Mesothelial cell of epicardium (in vitro differentiated cells): Measurements from ENCODE around the gene UBE2Q1. TPM values are rescaled to one million over a fixed set of nuclear protein-coding genes. Genes with fewer than 3 reads are reported as not detected.

Experiments used
- DNase-seq, 2 experiments: peaks; one replicate each; pipeline ENCODE4 v3.0.0; 2021; ENCODE audit warnings: low spot score in 2 of 2; ENCODE audit not compliant: unreplicated experiment in 2 of 2
- H3K27ac Mint-ChIP-seq: 2 replicates; pipeline ENCODE4 v1.8.0; 2021; ENCODE audit warnings: mixed read lengths
- H3K27me3 Mint-ChIP-seq: 2 replicates; pipeline ENCODE4 v1.8.0; 2021; ENCODE audit warnings: low read depth, mixed read lengths
- H3K36me3 Mint-ChIP-seq: 2 replicates; pipeline ENCODE4 v1.8.0; 2021; ENCODE audit warnings: mixed read lengths
- H3K4me1 Mint-ChIP-seq: 2 replicates; pipeline ENCODE4 v1.8.0; 2021; ENCODE audit warnings: mixed read lengths
- H3K4me3 Mint-ChIP-seq: 2 replicates; pipeline ENCODE4 v1.8.0; 2021; ENCODE audit warnings: mild to moderate bottlenecking, moderate library complexity, mixed read lengths
- H3K9me3 Mint-ChIP-seq: 2 replicates; pipeline ENCODE4 v1.8.0; 2021; ENCODE audit warnings: mixed read lengths
- total RNA-seq: library from RNA; stranded (reverse); gene quantifications from 3 replicates; pipeline ENCODE4 v1.2.1, GENCODE V29; 2021
- TF ChIP-seq, protein P1 (sequence below): fragments of 200-600 bp; sonication (generic); IDR thresholded peaks from one replicate; pipeline ENCODE4 v1.5.0; 2021; ENCODE audit warnings: antibody characterized with exemption; ENCODE audit not compliant: unreplicated experiment

Gene UBE2Q1
- total RNA-seq, 1 donor from 2014 or later, result 60.1 TPM

DNA sequence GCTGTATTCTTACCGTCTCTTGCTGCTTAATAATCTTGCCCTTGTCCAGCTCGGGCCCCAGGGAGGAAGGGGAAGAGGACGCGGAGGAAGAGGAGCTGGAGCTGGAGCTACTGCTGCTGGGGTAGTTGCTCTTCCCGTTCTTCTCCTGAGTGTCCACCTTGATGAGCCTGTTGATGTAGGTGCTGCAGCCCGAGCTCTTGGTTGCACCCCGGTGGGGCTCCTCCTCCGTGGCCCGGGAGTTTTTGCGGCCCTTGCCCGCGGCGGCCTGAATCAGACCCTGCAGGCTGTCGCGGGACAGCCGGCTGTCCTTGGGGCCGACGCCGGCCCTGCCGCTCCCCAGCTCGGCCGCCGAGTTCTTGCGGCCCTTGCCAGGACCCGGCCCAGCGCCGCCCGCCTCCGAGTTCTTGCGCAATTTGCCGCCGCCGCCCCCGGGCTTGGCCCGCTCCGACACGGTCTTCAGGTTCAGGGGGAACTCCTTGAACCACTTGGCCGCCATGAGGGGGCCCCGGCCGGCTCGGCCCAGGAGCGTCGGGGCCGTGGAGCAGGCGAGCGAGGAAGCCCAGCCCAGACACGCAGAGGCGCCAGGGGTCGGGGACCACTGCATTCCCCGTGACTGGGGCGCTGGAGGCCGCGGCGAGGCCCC lies 56.9 kb downstream of the UBE2Q1 start:
- Mint-ChIP-seq H3K36me3 (no peaks in the 10 kb centered on the region), H3K4me1 (peaks cover 8% of the 10 kb centered on the region), H3K9me3 (no peaks in the 10 kb centered on the region), H3K27me3 (peaks cover 80% of the 10 kb centered on the region), H3K27ac (no peak overlapping the region), H3K4me3 (peak overlapping the region; percentile 49)
- DNase-seq, result no peak
- TF ChIP-seq, protein P1, sequence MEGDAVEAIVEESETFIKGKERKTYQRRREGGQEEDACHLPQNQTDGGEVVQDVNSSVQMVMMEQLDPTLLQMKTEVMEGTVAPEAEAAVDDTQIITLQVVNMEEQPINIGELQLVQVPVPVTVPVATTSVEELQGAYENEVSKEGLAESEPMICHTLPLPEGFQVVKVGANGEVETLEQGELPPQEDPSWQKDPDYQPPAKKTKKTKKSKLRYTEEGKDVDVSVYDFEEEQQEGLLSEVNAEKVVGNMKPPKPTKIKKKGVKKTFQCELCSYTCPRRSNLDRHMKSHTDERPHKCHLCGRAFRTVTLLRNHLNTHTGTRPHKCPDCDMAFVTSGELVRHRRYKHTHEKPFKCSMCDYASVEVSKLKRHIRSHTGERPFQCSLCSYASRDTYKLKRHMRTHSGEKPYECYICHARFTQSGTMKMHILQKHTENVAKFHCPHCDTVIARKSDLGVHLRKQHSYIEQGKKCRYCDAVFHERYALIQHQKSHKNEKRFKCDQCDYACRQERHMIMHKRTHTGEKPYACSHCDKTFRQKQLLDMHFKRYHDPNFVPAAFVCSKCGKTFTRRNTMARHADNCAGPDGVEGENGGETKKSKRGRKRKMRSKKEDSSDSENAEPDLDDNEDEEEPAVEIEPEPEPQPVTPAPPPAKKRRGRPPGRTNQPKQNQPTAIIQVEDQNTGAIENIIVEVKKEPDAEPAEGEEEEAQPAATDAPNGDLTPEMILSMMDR, result no peak

DNA sequence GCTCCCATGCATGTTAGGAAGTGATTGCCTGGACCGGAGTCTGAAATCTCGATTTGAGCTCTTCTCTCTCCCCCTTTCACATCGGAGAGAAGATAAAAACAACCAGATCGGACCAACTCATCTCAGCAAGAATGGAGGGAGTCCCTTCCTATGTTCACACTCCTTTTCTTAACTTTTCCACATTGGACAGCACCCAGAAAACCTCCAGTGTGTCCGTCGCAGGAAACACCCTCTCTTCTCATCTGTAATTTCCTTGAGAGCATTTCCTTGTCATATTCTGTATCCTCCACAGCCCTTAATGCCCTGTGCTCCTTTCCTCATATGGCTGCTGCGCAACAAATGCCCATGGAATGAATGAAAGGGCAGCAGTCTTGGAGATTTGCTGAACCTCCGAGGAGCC lies 57.9 kb downstream of the UBE2Q1 start:
- H3K36me3 Mint-ChIP-seq, result no peaks in the 10 kb centered on the region
- no peak for DNase-seq
- TF ChIP-seq, protein P1, result no peak
- H3K9me3 Mint-ChIP-seq, result no peaks in the 10 kb centered on the region
- H3K4me1 Mint-ChIP-seq, result peaks cover 8% of the 10 kb centered on the region
- H3K27me3 Mint-ChIP-seq, result peaks cover 76% of the 10 kb centered on the region
- no peak overlapping the region for H3K27ac Mint-ChIP-seq
- H3K4me3 Mint-ChIP-seq, result no peak overlapping the region

DNA sequence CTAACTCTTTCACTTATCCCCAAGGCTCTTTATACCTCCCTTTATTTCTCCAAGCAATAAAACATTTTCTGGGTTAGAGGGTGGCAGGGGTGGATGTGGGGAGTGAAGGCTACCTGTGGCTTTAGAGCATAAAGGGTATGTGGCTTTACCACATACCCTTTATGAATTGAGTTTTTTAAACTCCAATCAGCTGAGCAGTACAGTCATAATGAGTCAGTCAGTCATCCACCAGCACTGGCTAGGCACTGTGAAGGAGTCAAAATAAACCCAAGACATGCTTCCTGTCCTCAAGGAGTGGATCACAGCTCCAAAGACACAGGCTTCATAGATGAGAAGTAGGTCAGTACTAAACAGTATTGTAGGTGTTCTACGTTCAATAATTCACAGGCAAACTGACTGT lies 59.0 kb downstream of the UBE2Q1 start:
- Mint-ChIP-seq H3K9me3 (no peaks in the 10 kb centered on the region), H3K27ac (no peak overlapping the region), H3K4me1 (peaks cover 8% of the 10 kb centered on the region), H3K27me3 (peaks cover 67% of the 10 kb centered on the region), H3K36me3 (no peaks in the 10 kb centered on the region), H3K4me3 (no peak overlapping the region)
- DNase-seq, result no peak
- TF ChIP-seq, protein P1, result no peak

Other genes starting within 250 kb of the UBE2Q1 start
- 0.57 to 1.00 TPM (median 0.60 TPM) in 3 replicates for gene AQP10, start 237.6 kb downstream of the UBE2Q1 start, total RNA-seq
- 37.5 to 38.8 TPM (median 38.6 TPM) in 3 replicates for gene ATP8B2, start 233.1 kb downstream of the UBE2Q1 start, total RNA-seq
- gene IL6R, start 153.3 kb downstream of the UBE2Q1 start, total RNA-seq, result 0.78 to 1.2 TPM (median 0.97 TPM) in 3 replicates
- 0.18 to 0.69 TPM (median 0.31 TPM) in 3 replicates for gene TDRD10, start 56.4 kb downstream of the UBE2Q1 start, total RNA-seq
- 0.29 to 0.54 TPM (median 0.47 TPM) in 3 replicates for gene SHE, start 56.2 kb downstream of the UBE2Q1 start, total RNA-seq
- gene CHRNB2, start 9.1 kb upstream of the UBE2Q1 start, total RNA-seq, result 0.31 to 0.58 TPM (median 0.45 TPM) in 3 replicates
- gene ADAR, start 49.5 kb upstream of the UBE2Q1 start, total RNA-seq, result 224 to 232 TPM (median 229 TPM) in 3 replicates